HepG2 (cell line): ENCODE data around the gene CPVL. TPM values are rescaled to one million over a fixed set of nuclear protein-coding genes. Genes with fewer than 3 reads are reported as not detected.

Experiments
- ATAC-seq: fragments of 200-7000 bp; cut with Tn5 transposase; 3 replicates; pipeline ENCODE4 v1.9.1; 2020; ENCODE audit warnings: mild to moderate bottlenecking, moderate library complexity
- BruUV-seq: library from RNA; stranded (reverse); fragments of 400-500 nt; replicated peaks from 2 replicates; lab custom pipeline; 2021; lab: Mats Ljungman, UMichigan
- CTCF ChIA-PET: fragments of 300-600 bp; formaldehyde crosslinking; extraction: SDS; loops from one replicate; lab custom pipeline; 2021; ENCODE audit warnings: low total read pairs, inconsistent platforms, low intra/inter-chr PET ratio; lab: Yijun Ruan, JAX
- POLR2A ChIA-PET: fragments of 350-600 bp; sonication (Branson Sonifier 250); formaldehyde crosslinking; loops from one replicate; lab custom pipeline; 2020; ENCODE audit warnings: antibody characterized with exemption, inconsistent platforms; lab: Yijun Ruan, JAX
- DNase-seq: peaks from one replicate; pipeline ENCODE4 v3.0.0-alpha.2; 2015; ENCODE audit warnings: low spot score
- FAIRE-seq: peaks from 3 replicates; lab custom pipeline; 2011; peaks lifted over from hg19 to GRCh38; lab: Jason Lieb, UNC
- H2AFZ ChIP-seq: one replicate; pipeline ENCODE4 v1.6.1; 2011; ENCODE audit warnings: low read length, inconsistent platforms
- H3K27ac ChIP-seq: fragments of 300-600 bp; 3 replicates; pipeline ENCODE4 v1.8.0; 2011; ENCODE audit warnings: mixed run types, mild to moderate bottlenecking, mixed read lengths, low read length, inconsistent platforms; ENCODE audit not compliant: insufficient read depth; ENCODE audit errors: extremely low read length
- H3K27me3 ChIP-seq, 2 experiments: fragments of 200-600 bp in 1 of 2; 2 replicates in 1 of 2; 3 replicates in 1 of 2; pipeline versions ENCODE4 v1.6.0 to v1.8.0; 2011; ENCODE audit warnings: low read length in 2 of 2, mild to moderate bottlenecking in 2 of 2, moderate library complexity in 2 of 2, inconsistent platforms in 1 of 2; ENCODE audit not compliant: insufficient read depth in 2 of 2, control insufficient read depth in 1 of 2
- H3K36me3 ChIP-seq, 2 experiments: fragments of 200-600 bp in 1 of 2; replicated peaks in 1 of 2; 2 replicates in 1 of 2; 3 replicates in 1 of 2; pipeline versions ENCODE4 v1.5.1 to v1.8.0; 2011; ENCODE audit warnings: low read length in 2 of 2, inconsistent platforms in 1 of 2; ENCODE audit not compliant: insufficient read depth in 2 of 2, control insufficient read depth in 1 of 2
- H3K4me1 ChIP-seq: 2 replicates; pipeline ENCODE4 v1.5.1; 2012; ENCODE audit warnings: low read length, inconsistent platforms; ENCODE audit not compliant: insufficient read depth
- H3K4me2 ChIP-seq: 2 replicates; pipeline ENCODE4 v1.6.0; 2011; ENCODE audit warnings: low read depth, low read length, inconsistent platforms
- H3K4me3 ChIP-seq, 3 experiments: fragments of 200-600 bp in 1 of 3; sonication (generic), shearing (Covaris generic) in 1 of 3; replicated peaks in 1 of 3; 2 replicates each; pipeline ENCODE4 v1.5.1; 2011 to 2016; ENCODE audit warnings: low read length in 3 of 3, inconsistent platforms in 2 of 3, low read depth in 2 of 3, mild to moderate bottlenecking in 2 of 3, control low read depth in 1 of 3, mixed read lengths in 1 of 3; ENCODE audit not compliant: insufficient read depth in 1 of 3
- H3K79me2 ChIP-seq: one replicate; pipeline ENCODE4 v1.6.1; 2011; ENCODE audit warnings: low read length, inconsistent platforms; ENCODE audit not compliant: insufficient read depth
- H3K9ac ChIP-seq: 2 replicates; pipeline ENCODE4 v1.6.0; 2011; ENCODE audit warnings: mild to moderate bottlenecking, low read depth, low read length, inconsistent platforms; ENCODE audit not compliant: insufficient read depth
- H3K9me3 ChIP-seq: 2 replicates; pipeline ENCODE4 v1.5.1; 2012; ENCODE audit warnings: mild to moderate bottlenecking, low read length
- H4K20me1 ChIP-seq: 2 replicates; pipeline ENCODE4 v1.6.0; 2011; ENCODE audit warnings: inconsistent platforms, mild to moderate bottlenecking, low read length, moderate library complexity; ENCODE audit not compliant: insufficient read depth
- BATF2 ChIP-seq: sonication (generic); formaldehyde crosslinking; IDR thresholded peaks from 2 replicates; pipeline ENCODE4 v1.8.0; 2022; ENCODE audit warnings: mild to moderate bottlenecking, missing genetic modification reagents, moderate library complexity
- CHD4 ChIP-seq: fragments of 200-600 bp; sonication (generic); IDR thresholded peaks from 2 replicates; pipeline ENCODE4 v1.7.0; 2017; ENCODE audit warnings: mild to moderate bottlenecking, low read length, borderline replicate concordance
- FOSL2 ChIP-seq: sonication (generic); formaldehyde crosslinking; IDR thresholded peaks from 2 replicates; pipeline ENCODE4 v1.4.0; 2020; ENCODE audit warnings: missing genetic modification reagents
- GABPB1 ChIP-seq: IDR thresholded peaks from 2 replicates; pipeline ENCODE4 v1.6.1; 2016; ENCODE audit warnings: mild to moderate bottlenecking, missing genetic modification reagents, moderate library complexity, missing compliant biosample characterization
- HOXD1 ChIP-seq: sonication (generic); formaldehyde crosslinking; IDR thresholded peaks from 2 replicates; pipeline ENCODE4 v1.5.0; 2020; ENCODE audit warnings: missing genetic modification reagents
- PAWR ChIP-seq: sonication (generic); formaldehyde crosslinking; IDR thresholded peaks from 2 replicates; pipeline ENCODE4 v1.4.0; 2020; ENCODE audit warnings: missing genetic modification reagents, mild to moderate bottlenecking, borderline replicate concordance
- TEAD3 ChIP-seq: optimal IDR thresholded peaks from 2 replicates; pipeline ENCODE3; 2016; ENCODE audit warnings: borderline replicate concordance
- WGBS: methylation state at CpG from one replicate; pipeline ENCODE4 v1.1.6; 2017; ENCODE audit warnings: low lambda C conversion rate; 5-methylcytosine and 5-hydroxymethylcytosine counted together
- in situ Hi-C: cut with HindIII; loops from 2 replicates; pipeline ENCODE4 v1.10.0; 2017; ENCODE audit warnings: low pct_unique_long_range_greater_than_20kb; ENCODE audit not compliant: extremely low pct_ligation_motif_present
- intact Hi-C: fragments of 100-400 bp; cut with micrococcal nuclease; formaldehyde crosslinking; loops from one replicate; pipeline ENCODE4 v1.10.0; 2022; ENCODE audit not compliant: unreplicated experiment
- polyA plus RNA-seq, 8 experiments: library from polyadenylated mRNA; depleted of rRNA in 3 of 8; stranded (reverse) in 7 of 8; unstranded in 1 of 8; fragments of >200 nt; fragmentation: Illumina TruSeq in 4 of 8; extraction: Trizol in 4 of 8; gene quantifications; 2 replicates each; pipeline versions ENCODE4 v1.2.1 to v1.2.3, GENCODE V29; 2011 to 2016; ENCODE audit warnings: low read depth in 4 of 8, missing spikeins in 1 of 8, mixed read lengths in 1 of 8; ENCODE audit not compliant: insufficient read depth in 1 of 8
- total RNA-seq, 5 experiments: library from RNA; depleted of rRNA; stranded (reverse); fragments of >200 nt; fragmentation: Illumina TruSeq; extraction: Trizol; gene quantifications; 2 replicates each; pipeline ENCODE4 v1.2.3, GENCODE V29; 2016; ENCODE audit warnings: low read depth in 1 of 5
- TF ChIP-seq, protein P1 (sequence below): sonication (generic); formaldehyde crosslinking; conservative IDR thresholded peaks from 2 replicates; pipeline ENCODE4 v1.4.0; 2020; ENCODE audit warnings: missing genetic modification reagents
- TF ChIP-seq, protein P2 (sequence below): sonication (generic); formaldehyde crosslinking; IDR thresholded peaks from 2 replicates; pipeline ENCODE4 v1.4.0; 2020; ENCODE audit warnings: mild to moderate bottlenecking, missing genetic modification reagents, borderline replicate concordance

CPVL gene
- total and polyA plus RNA-seq, 2 of the 13 experiments (the other 11 are each of a cell fraction or from before 2014, with no cell fraction given) = 59.2 to 294 TPM

GRCh38 chr7:29179115-29179514, 32.8 kb upstream of the CPVL start:
- WGBS = 100% methylated on average over 1 of the region's 1 CpG
- in situ Hi-C loops (no loop called here), intact Hi-C loops (no loop called here)
- TF ChIP-seq FOSL2 (CRISPR knock-in tag) (no peak), GABPB1 (CRISPR knock-in tag) (no peak), HOXD1 (CRISPR knock-in tag) (no peak), BATF2 (no peak), CHD4 (no peak), TEAD3 (no peak), PAWR (CRISPR knock-in tag) (no peak)
- TF ChIP-seq, protein P1, sequence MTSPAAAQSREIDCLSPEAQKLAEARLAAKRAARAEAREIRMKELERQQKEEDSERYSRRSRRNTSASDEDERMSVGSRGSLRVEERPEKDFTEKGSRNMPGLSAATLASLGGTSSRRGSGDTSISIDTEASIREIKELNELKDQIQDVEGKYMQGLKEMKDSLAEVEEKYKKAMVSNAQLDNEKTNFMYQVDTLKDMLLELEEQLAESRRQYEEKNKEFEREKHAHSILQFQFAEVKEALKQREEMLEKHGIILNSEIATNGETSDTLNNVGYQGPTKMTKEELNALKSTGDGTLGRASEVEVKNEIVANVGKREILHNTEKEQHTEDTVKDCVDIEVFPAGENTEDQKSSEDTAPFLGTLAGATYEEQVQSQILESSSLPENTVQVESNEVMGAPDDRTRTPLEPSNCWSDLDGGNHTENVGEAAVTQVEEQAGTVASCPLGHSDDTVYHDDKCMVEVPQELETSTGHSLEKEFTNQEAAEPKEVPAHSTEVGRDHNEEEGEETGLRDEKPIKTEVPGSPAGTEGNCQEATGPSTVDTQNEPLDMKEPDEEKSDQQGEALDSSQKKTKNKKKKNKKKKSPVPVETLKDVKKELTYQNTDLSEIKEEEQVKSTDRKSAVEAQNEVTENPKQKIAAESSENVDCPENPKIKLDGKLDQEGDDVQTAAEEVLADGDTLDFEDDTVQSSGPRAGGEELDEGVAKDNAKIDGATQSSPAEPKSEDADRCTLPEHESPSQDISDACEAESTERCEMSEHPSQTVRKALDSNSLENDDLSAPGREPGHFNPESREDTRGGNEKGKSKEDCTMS = no peak
- TF ChIP-seq, protein P2, sequence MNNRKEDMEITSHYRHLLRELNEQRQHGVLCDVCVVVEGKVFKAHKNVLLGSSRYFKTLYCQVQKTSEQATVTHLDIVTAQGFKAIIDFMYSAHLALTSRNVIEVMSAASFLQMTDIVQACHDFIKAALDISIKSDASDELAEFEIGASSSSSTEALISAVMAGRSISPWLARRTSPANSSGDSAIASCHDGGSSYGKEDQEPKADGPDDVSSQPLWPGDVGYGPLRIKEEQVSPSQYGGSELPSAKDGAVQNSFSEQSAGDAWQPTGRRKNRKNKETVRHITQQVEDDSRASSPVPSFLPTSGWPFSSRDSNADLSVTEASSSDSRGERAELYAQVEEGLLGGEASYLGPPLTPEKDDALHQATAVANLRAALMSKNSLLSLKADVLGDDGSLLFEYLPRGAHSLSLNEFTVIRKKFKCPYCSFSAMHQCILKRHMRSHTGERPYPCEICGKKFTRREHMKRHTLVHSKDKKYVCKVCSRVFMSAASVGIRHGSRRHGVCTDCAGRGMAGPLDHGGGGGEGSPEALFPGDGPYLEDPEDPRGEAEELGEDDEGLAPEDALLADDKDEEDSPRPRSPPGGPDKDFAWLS = no peak
- Histone ChIP-seq H3K27ac (no peak overlapping the region), H3K79me2 (no peaks in the 10 kb centered on the region), H2AFZ (no peak overlapping the region), H3K27me3 (no peaks in the 10 kb centered on the region), H3K4me1 (no peaks in the 10 kb centered on the region), H3K9me3 (no peaks in the 10 kb centered on the region), H3K4me2 (no peak overlapping the region), H3K36me3 (no peaks in the 10 kb centered on the region), H3K4me3 (no peak overlapping the region), H3K9ac (no peak overlapping the region), H4K20me1 (no peaks in the 10 kb centered on the region)
- DNase-seq (no peak), ATAC-seq (no peak), FAIRE-seq (no peak)
- ChIA-PET CTCF (no interaction called here), POLR2A (no interaction called here)
- no TSS peak for BruUV-seq
